HG02981 (cell line): ENCODE measurements around the gene TNKS1BP1.
A peak's percentile ranks its signal among the peaks of the same experiment; 100 is the strongest.
"Not testable (repeated sequence)": the region's sequence is repeated elsewhere in the genome, so short reads cannot be mapped to it uniquely, and the experiment has no call there.

Experiments used
- ATAC-seq: cut with Tn5 transposase; IDR thresholded peaks from one replicate; pipeline ENCODE4 v1.9.1; 2021; ENCODE audit warnings: mild to moderate bottlenecking, moderate library complexity; ENCODE audit not compliant: unreplicated experiment

The TNKS1BP1 gene

GRCh38 chr11:57324886-57325734 lies at the start of gene TNKS1BP1:
Gene TNKS1BP1, minus strand, starts transcription at chr11:57324952. Its CDS starts 3,067 bp downstream, at chr11:57321885.
- ATAC-seq, result peak; percentile 80

GRCh38 chr11:57373146-57373545 lies 48.4 kb upstream of the TNKS1BP1 start:
- no peak for ATAC-seq

- no peak for ATAC-seq
Measured at GRCh38 chr11:57370941-57371340, 46.2 kb upstream of the TNKS1BP1 start.

- ATAC-seq, result no peak
Measured at GRCh38 chr11:57370251-57370650, 45.5 kb upstream of the TNKS1BP1 start.

GRCh38 chr11:57368845-57369232 lies 44.1 kb upstream of the TNKS1BP1 start:
- ATAC-seq, result no peak

GRCh38 chr11:57368106-57368844 lies 43.5 kb upstream of the TNKS1BP1 start:
- ATAC-seq, result no peak

- ATAC-seq, result no peak
Measured at GRCh38 chr11:57364851-57365660, 40.3 kb upstream of the TNKS1BP1 start.

GRCh38 chr11:57363131-57364080 lies 38.7 kb upstream of the TNKS1BP1 start:
- ATAC-seq, result no peak

GRCh38 chr11:57361926-57362325 lies 37.2 kb upstream of the TNKS1BP1 start:
- ATAC-seq, result no peak

GRCh38 chr11:57361420-57361819 lies 36.7 kb upstream of the TNKS1BP1 start:
- ATAC-seq, result not testable (repeated sequence)

GRCh38 chr11:57360991-57361390 lies 36.2 kb upstream of the TNKS1BP1 start:
- ATAC-seq, result no peak

- no peak for ATAC-seq
Measured at GRCh38 chr11:57359896-57360690, 35.3 kb upstream of the TNKS1BP1 start.

GRCh38 chr11:57359396-57359795 lies 34.6 kb upstream of the TNKS1BP1 start:
- no peak for ATAC-seq

- no peak for ATAC-seq
Measured at GRCh38 chr11:57358991-57359390, 34.2 kb upstream of the TNKS1BP1 start.

GRCh38 chr11:57358543-57358961 lies 33.8 kb upstream of the TNKS1BP1 start:
- ATAC-seq, result no peak

- ATAC-seq, result no peak
Measured at GRCh38 chr11:57357856-57358255, 33.1 kb upstream of the TNKS1BP1 start.

GRCh38 chr11:57357310-57357709 lies 32.6 kb upstream of the TNKS1BP1 start:
- ATAC-seq, result no peak

GRCh38 chr11:57356268-57356667 lies 31.5 kb upstream of the TNKS1BP1 start:
- no peak for ATAC-seq

GRCh38 chr11:57354699-57355098 lies 29.9 kb upstream of the TNKS1BP1 start:
- no peak for ATAC-seq
